ENCODE data around the gene CEP128. TPM values are rescaled to one million over a fixed set of nuclear protein-coding genes. Genes with fewer than 3 reads are reported as not detected.
A peak's percentile ranks its signal among the peaks of the same experiment; 100 is the strongest.

CEP128 gene
- total and polyA plus RNA-seq, 2 experiments from 2014 or later = 2.4 to 5.2 TPM

DNA sequence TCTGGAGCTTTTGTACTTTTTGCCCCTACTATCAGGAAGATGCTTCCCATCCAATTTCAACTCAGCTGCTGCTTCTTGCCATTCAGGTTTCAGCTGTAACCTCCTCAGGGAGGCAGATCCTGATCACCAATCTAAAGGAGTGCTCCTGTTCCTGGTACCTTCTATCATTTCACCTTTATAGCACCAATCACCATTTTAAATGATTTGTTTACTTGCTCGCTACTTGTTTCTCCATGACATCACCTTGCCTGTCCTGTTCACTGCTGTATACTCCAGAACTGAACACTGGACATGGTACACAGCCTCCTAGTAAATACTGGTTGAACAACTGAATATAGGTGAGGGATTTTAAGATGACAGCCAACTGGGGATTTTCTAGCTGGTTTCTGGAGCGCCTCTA lies 443.0 kb downstream of the CEP128 start:
- H3K9ac ChIP-seq = no peak overlapping the region
- no peaks in the 10 kb centered on the region for H3K36me3 ChIP-seq (ENCODE audit: low read depth)
- H3K9me2 ChIP-seq (ENCODE audit: insufficient read depth) = no peaks in the 10 kb centered on the region
- H3K27me3 ChIP-seq (replicated peaks; ENCODE audit: insufficient read depth) = no peaks in the 10 kb centered on the region
- TF ChIP-seq EZH2phosphoT487 (IDR thresholded peaks at IDR 0.05; ENCODE audit: insufficient read depth, low read depth) (no peak), EZH2 (IDR thresholded peaks at IDR 0.05; ENCODE audit: insufficient read depth, poor library complexity, severe bottlenecking) (no peak)
- no peaks in the 10 kb centered on the region for H3F3A ChIP-seq (ENCODE audit: insufficient read depth)
- no peak overlapping the region for H3K27ac ChIP-seq
- no peaks in the 10 kb centered on the region for H4K20me1 ChIP-seq (ENCODE audit: insufficient read depth)
- H3K4me1 ChIP-seq (ENCODE audit: insufficient read depth) = no peaks in the 10 kb centered on the region
- WGBS, 2 experiments (ENCODE audit: low coverage in 1 of 2, low lambda C conversion rate in 2 of 2, missing lambda C conversion rate in 2 of 2) = 97 to 99% methylated on average over 2 of the region's 2 CpGs
- H3K9me3 ChIP-seq (ENCODE audit: low read depth) = no peaks in the 10 kb centered on the region
- DNase-seq = no peak
- H3K79me2 ChIP-seq (ENCODE audit: insufficient read depth) = no peaks in the 10 kb centered on the region
- H3K4me3 ChIP-seq = no peak overlapping the region
- H3K4me2 ChIP-seq (ENCODE audit: unreplicated experiment) = no peak overlapping the region
- in situ Hi-C loops (cut with MboI) = no loop called here
- H2AFZ ChIP-seq = no peak overlapping the region

DNA sequence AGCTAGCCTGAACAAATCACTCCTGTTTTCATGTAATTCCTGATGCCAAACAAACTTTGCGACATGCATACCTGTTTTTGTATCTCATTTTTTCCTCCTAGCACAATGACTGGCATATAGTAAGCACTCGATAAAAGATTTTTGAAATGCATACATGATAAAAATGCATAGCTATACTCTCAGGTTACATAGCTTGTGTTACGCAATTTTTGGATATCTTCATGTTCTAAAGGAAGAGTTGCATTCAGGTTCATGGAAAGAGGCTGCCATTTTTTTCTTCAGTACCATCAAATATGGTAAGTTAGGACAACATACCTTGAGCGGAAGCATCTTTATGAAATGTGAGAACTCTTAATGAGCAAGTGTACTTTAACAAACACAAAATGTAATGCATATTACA lies 445.4 kb downstream of the CEP128 start:
- Histone ChIP-seq H3F3A (ENCODE audit: insufficient read depth) (no peaks in the 10 kb centered on the region), H3K4me3 (no peak overlapping the region), H3K4me2 (ENCODE audit: unreplicated experiment) (no peak overlapping the region), H3K9me2 (ENCODE audit: insufficient read depth) (no peaks in the 10 kb centered on the region), H3K79me2 (ENCODE audit: insufficient read depth) (no peaks in the 10 kb centered on the region), H3K9me3 (ENCODE audit: low read depth) (no peaks in the 10 kb centered on the region), H4K20me1 (ENCODE audit: insufficient read depth) (no peaks in the 10 kb centered on the region), H2AFZ (no peak overlapping the region), H3K4me1 (ENCODE audit: insufficient read depth) (peaks cover 9% of the 10 kb centered on the region), H3K36me3 (ENCODE audit: low read depth) (no peaks in the 10 kb centered on the region), H3K9ac (no peak overlapping the region), H3K27ac (no peak overlapping the region), H3K27me3 (replicated peaks; ENCODE audit: insufficient read depth) (no peaks in the 10 kb centered on the region)
- 97 to 98% methylated on average over 4 of the region's 4 CpGs for WGBS, 2 experiments (ENCODE audit: low coverage in 1 of 2, low lambda C conversion rate in 2 of 2, missing lambda C conversion rate in 2 of 2)
- in situ Hi-C loops (cut with MboI) = no loop called here
- DNase-seq = no peak
- TF ChIP-seq EZH2phosphoT487 (IDR thresholded peaks at IDR 0.05; ENCODE audit: insufficient read depth, low read depth) = no peak
- no peak for TF ChIP-seq EZH2 (IDR thresholded peaks at IDR 0.05; ENCODE audit: insufficient read depth, poor library complexity, severe bottlenecking)

DNA sequence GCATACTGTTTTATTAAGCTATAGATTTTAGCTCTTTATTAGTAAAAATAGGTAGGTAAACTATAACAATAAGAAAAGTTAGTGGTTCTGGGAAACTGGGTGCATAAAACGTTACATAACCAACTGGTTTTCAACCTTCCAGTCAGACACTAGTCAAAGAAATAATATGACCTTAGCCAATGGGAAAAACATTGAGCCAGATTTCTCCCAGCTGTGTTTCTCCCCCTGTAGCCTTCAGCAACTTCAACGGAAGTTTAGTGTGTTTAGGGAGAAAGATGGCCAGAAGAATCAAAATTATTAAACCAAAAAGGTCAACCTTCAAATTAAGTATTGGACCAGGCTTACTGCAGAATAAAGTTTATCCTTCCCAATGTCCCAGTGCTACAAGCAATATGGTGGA lies 446.8 kb downstream of the CEP128 start:
- peaks cover 13% of the 10 kb centered on the region for H3K4me1 ChIP-seq (ENCODE audit: insufficient read depth)
- no peak overlapping the region for H3K9ac ChIP-seq
- no peak overlapping the region for H3K4me3 ChIP-seq
- DNase-seq = no peak
- H3K4me2 ChIP-seq (ENCODE audit: unreplicated experiment) = no peak overlapping the region
- no peaks in the 10 kb centered on the region for H3K9me3 ChIP-seq (ENCODE audit: low read depth)
- no peaks in the 10 kb centered on the region for H3K79me2 ChIP-seq (ENCODE audit: insufficient read depth)
- H3F3A ChIP-seq (ENCODE audit: insufficient read depth) = no peaks in the 10 kb centered on the region
- in situ Hi-C loops (cut with MboI) = no loop called here
- no peaks in the 10 kb centered on the region for H3K27me3 ChIP-seq (replicated peaks; ENCODE audit: insufficient read depth)
- no peaks in the 10 kb centered on the region for H3K36me3 ChIP-seq (ENCODE audit: low read depth)
- TF ChIP-seq EZH2phosphoT487 (IDR thresholded peaks at IDR 0.05; ENCODE audit: insufficient read depth, low read depth) = no peak
- no peak for TF ChIP-seq EZH2 (IDR thresholded peaks at IDR 0.05; ENCODE audit: insufficient read depth, poor library complexity, severe bottlenecking)
- H3K9me2 ChIP-seq (ENCODE audit: insufficient read depth) = no peaks in the 10 kb centered on the region
- H2AFZ ChIP-seq = no peak overlapping the region
- H3K27ac ChIP-seq = no peak overlapping the region
- 95 to 97% methylated on average over 2 of the region's 2 CpGs for WGBS, 2 experiments (ENCODE audit: low coverage in 1 of 2, low lambda C conversion rate in 2 of 2, missing lambda C conversion rate in 2 of 2)
- H4K20me1 ChIP-seq (ENCODE audit: insufficient read depth) = no peaks in the 10 kb centered on the region

DNA sequence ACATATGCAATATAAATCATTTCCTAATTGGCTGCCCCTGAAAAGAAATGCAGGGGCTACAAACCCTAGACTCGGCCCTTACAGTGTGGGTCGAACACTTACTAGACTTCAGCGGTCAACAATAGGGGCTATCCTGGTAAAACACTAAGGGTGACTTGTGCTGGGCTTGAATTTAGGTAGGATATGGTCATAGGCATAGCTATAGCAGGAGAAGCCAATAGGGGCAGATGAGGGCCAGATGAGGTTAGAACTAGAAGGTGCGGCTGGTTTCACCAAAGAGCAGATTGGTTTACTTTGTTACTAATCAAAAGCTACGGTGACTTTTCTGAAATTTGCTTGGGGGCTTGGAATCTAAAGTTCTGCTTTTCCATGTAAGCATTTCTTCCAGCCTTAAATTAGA lies 447.9 kb downstream of the CEP128 start:
- H3K4me2 ChIP-seq (ENCODE audit: unreplicated experiment) = no peak overlapping the region
- in situ Hi-C loops (cut with MboI) = no loop called here
- WGBS, 2 experiments (ENCODE audit: low coverage in 1 of 2, low lambda C conversion rate in 2 of 2, missing lambda C conversion rate in 2 of 2) = 96 to 99% methylated on average over 5 of the region's 5 CpGs

DNA sequence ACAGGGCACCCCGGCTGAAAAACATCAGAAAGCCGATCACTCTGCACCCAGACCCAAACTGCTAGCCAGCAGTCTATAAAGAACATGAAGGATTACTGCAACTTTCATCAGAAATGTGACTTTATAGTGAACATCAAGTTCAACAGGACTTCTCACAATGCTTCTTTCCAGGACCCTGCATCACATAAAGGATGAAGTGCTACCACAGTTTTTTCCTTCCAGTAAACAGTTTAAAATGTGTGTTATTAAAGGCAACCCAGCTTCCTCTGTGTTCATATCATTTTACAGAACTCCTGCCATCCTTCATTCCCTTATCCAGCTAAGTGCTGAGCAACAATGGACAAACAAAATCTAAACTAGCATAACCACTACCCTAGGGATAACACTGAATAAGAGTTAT lies 449.9 kb downstream of the CEP128 start:
- DNase-seq = peak; percentile 10
- no peak for TF ChIP-seq EZH2phosphoT487 (IDR thresholded peaks at IDR 0.05; ENCODE audit: insufficient read depth, low read depth)
- TF ChIP-seq EZH2 (IDR thresholded peaks at IDR 0.05; ENCODE audit: insufficient read depth, poor library complexity, severe bottlenecking) = no peak
- peak overlapping the region; percentile 53 for H3K9ac ChIP-seq
- peak overlapping the region; percentile 91 for H2AFZ ChIP-seq
- H3K36me3 ChIP-seq (ENCODE audit: low read depth) = no peaks in the 10 kb centered on the region
- peak overlapping the region; percentile 66 for H3K4me2 ChIP-seq (ENCODE audit: unreplicated experiment)
- no peaks in the 10 kb centered on the region for H3K79me2 ChIP-seq (ENCODE audit: insufficient read depth)
- 10 to 13% methylated on average over 2 of the region's 2 CpGs for WGBS, 2 experiments (ENCODE audit: low coverage in 1 of 2, low lambda C conversion rate in 2 of 2, missing lambda C conversion rate in 2 of 2)
- H3K9me3 ChIP-seq (ENCODE audit: low read depth) = no peaks in the 10 kb centered on the region
- H4K20me1 ChIP-seq (ENCODE audit: insufficient read depth) = no peaks in the 10 kb centered on the region
- H3K9me2 ChIP-seq (ENCODE audit: insufficient read depth) = no peaks in the 10 kb centered on the region
- H3K27me3 ChIP-seq (replicated peaks; ENCODE audit: insufficient read depth) = no peaks in the 10 kb centered on the region
- H3K4me1 ChIP-seq (ENCODE audit: insufficient read depth) = peaks cover 13% of the 10 kb centered on the region
- in situ Hi-C loops (cut with MboI) = no loop called here
- H3F3A ChIP-seq (ENCODE audit: insufficient read depth) = no peaks in the 10 kb centered on the region
- H3K27ac ChIP-seq = 0 out of 2 replicates have a peak overlapping the region, but pooled peaks have one; percentile 35
- H3K4me3 ChIP-seq = peak overlapping the region; percentile 34; the same call in 1 of the 2 replicates

More for the DNA sequence above, 447.9 kb downstream of the CEP128 start:
- Histone ChIP-seq H3K36me3 (ENCODE audit: low read depth) (no peaks in the 10 kb centered on the region), H3K4me3 (no peak overlapping the region), H3K79me2 (ENCODE audit: insufficient read depth) (no peaks in the 10 kb centered on the region), H2AFZ (no peak overlapping the region), H3K27me3 (replicated peaks; ENCODE audit: insufficient read depth) (no peaks in the 10 kb centered on the region), H3K9ac (no peak overlapping the region), H3F3A (ENCODE audit: insufficient read depth) (no peaks in the 10 kb centered on the region), H3K27ac (no peak overlapping the region), H3K9me3 (ENCODE audit: low read depth) (no peaks in the 10 kb centered on the region), H3K9me2 (ENCODE audit: insufficient read depth) (no peaks in the 10 kb centered on the region), H3K4me1 (ENCODE audit: insufficient read depth) (peaks cover 13% of the 10 kb centered on the region), H4K20me1 (ENCODE audit: insufficient read depth) (no peaks in the 10 kb centered on the region)
- no peak for DNase-seq
- TF ChIP-seq EZH2phosphoT487 (IDR thresholded peaks at IDR 0.05; ENCODE audit: insufficient read depth, low read depth) (no peak), EZH2 (IDR thresholded peaks at IDR 0.05; ENCODE audit: insufficient read depth, poor library complexity, severe bottlenecking) (no peak)
